Fibroblast of skin of scalp (primary cell): Measurements from ENCODE around the gene TDRD1.

ENCODE experiments used
- DNase-seq: peaks from one replicate; pipeline ENCODE4 v3.0.0-alpha.2; 2013

The TDRD1 gene

GRCh38 chr10:114271075-114271778 lies 92.1 kb downstream of the TDRD1 start:
- DNase-seq = no peak

- peak; percentile 94 for DNase-seq
These were observed 92.6 kb downstream of the TDRD1 start for GRCh38 chr10:114271779-114272167.

DNA sequence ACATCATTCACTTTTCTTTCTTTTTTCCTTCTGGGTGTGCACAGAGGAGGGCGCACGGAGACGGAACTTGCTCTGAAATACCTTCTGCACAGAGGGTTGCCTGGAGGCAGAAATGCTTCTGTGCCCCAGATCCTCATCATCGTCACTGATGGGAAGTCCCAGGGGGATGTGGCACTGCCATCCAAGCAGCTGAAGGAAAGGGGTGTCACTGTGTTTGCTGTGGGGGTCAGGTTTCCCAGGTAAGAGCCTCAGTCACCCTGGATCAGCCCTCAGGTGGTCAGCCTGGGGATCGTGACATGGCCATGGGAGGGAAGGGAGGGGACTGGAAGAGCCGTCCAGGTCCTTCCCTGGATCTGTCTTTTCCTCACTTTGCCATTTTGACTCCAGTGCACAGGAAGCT lies 93.5 kb downstream of the TDRD1 start:
- DNase-seq = no peak

- no peak for DNase-seq
These were observed 94.8 kb downstream of the TDRD1 start for GRCh38 chr10:114273910-114274309.

DNA sequence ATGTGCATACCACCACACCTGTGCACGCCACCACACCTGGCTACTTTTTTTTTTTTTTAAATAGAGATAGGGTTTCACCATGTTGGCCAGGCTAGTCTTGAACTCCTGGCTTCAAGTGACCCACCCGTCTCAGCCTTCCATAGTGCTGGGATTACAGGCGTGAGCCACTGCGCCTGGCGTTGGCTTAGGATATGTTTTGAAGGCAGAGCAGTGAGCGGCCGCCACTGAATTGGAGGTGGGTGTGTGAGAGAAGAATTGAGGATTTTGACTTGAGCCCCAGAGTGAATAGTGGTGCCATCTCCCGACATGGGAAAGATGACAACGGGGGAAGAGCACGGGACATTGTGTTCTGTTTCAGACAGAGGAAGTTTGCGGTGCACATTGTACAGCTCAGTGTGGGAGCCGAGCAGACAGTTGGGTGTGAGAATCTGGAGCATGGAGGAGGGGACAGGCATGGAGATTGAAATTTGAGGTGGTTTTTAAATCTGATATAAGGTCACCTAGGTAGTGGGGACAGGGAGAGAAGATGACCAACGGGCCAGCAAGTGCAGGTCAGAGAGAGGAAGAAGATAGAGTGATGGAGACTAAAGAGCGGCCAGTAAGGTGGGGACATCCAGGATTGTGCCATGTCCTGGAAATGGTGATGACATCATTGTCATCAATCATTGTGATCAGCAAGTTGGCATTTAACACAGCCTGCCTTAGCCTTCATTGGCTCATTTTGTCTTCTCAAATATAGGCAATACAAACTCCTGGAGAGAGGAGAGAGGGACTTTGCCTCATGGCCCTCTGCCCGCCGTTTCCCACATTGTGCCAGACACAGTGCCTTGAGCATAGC lies 95.7 kb downstream of the TDRD1 start:
- no peak for DNase-seq

- DNase-seq = no peak
These were observed 96.9 kb downstream of the TDRD1 start for GRCh38 chr10:114276066-114276465.

GRCh38 chr10:114276671-114277070 lies 97.5 kb downstream of the TDRD1 start:
- DNase-seq = no peak

DNA sequence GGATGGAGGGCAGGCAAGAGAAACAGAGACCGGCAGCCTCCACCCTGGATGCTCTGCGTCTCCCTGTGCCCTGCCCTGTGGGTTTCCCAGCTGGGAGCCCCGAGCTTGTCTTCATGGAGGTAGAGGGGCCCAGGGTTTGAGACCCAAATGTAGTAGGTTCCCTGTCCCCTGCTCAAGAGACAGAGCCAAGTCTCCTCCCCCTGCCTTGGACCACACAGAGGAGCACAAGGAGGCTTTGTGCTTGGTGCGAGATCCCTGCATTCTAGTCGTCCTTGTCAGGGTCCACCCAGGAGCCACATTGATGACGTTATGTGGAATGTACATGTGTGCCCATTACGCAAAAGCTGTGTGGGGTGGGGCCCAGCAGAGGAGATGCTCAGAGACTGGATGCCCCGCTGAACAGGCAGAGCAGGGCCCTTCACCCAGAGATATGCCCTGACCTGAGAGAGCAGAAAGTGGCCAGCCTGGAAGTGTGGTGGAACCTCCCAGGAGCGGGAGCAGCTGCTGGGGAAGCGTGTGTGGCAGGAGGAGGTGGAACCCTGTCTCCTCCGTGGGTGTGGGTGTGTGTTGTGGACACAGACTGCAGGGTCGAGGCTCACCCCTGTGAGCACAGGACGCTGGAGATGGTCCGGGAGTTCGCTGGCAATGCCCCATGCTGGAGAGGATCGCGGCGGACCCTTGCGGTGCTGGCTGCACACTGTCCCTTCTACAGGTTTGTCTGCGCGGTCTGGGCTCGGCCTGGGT lies 99.2 kb downstream of the TDRD1 start:
- no peak for DNase-seq

GRCh38 chr10:114278884-114279191 lies 99.7 kb downstream of the TDRD1 start:
- DNase-seq = no peak

- DNase-seq = no peak
These were observed 100.1 kb downstream of the TDRD1 start for GRCh38 chr10:114279289-114279688.

GRCh38 chr10:114279901-114280644 lies 100.9 kb downstream of the TDRD1 start:
- DNase-seq = no peak

GRCh38 chr10:114281006-114281405 lies 101.9 kb downstream of the TDRD1 start:
- no peak for DNase-seq

DNA sequence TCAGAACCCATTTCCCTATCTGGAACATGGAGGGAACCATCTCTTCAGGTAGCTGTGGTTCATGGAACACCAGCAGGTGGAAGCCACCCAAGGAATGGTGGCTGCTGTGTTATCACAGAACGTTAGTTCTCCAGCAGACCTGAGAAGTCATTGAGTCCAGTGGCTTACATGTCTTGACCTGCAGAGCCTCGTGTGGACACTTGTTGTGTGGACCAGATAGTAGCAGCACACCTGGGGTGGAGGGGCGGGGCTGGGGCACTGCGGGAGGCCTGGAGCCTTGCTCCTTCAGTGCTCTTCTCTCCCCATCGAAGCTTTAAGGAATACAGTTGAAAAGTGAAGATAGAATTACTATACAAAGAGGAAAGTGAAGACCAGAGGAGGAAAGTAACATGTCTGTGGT lies 102.3 kb downstream of the TDRD1 start:
- no peak for DNase-seq
